ENCODE data around the gene TTC21B. TPM values are rescaled to one million over a fixed set of nuclear protein-coding genes. Genes with fewer than 3 reads are reported as not detected.

Gene TTC21B
- total RNA-seq, 2 experiments from 2014 or later, result 26.2 to 29.8 TPM

DNA sequence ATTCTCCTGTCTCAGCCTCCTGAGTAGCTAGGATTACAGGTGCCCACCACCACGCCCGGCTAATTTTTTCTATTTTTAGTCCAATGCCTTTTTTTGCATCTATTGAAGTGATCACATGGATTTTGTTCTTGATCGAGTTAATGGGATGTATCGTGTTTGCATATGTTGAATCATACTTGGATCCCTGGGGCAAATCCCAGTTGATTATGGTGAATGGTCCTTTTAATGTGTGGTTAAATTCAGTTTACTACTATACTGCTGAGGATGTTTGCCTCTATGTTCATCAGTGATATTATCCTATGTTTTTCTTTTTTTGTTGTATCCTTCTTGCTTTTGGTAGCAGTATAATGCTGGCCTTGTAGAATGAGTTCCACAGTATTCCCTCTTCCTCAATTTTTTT is 8.2 kb upstream of the TTC21B start:
- intact Hi-C loops (cut with micrococcal nuclease; ENCODE audit: unreplicated experiment), result no loop called here
- no peak for DNase-seq (ENCODE audit: low spot score)
- Histone ChIP-seq H3K4me2 (ENCODE audit: low read length) (no peak overlapping the region), H3K9me3 (ENCODE audit: low read length) (no peaks in the 10 kb centered on the region), H3K9me2 (ENCODE audit: insufficient read depth, low read length) (no peaks in the 10 kb centered on the region), H3K4me1 (ENCODE audit: insufficient read depth, low read length, poor library complexity, severe bottlenecking) (no peaks in the 10 kb centered on the region), H2AFZ (ENCODE audit: low read length) (no peak overlapping the region), H3K27ac (ENCODE audit: low read depth, low read length, poor library complexity, severe bottlenecking) (no peak overlapping the region), H3K79me2 (ENCODE audit: insufficient read depth, low read depth, low read length) (no peaks in the 10 kb centered on the region), H4K20me1 (ENCODE audit: insufficient read depth, low read length) (no peaks in the 10 kb centered on the region), H3K36me3 (ENCODE audit: insufficient read depth, low read length) (no peaks in the 10 kb centered on the region), H3K4me3 (ENCODE audit: low read depth, low read length, poor library complexity, severe bottlenecking) (no peak overlapping the region)
- TF ChIP-seq EZH2phosphoT487 (IDR thresholded peaks at IDR 0.05; ENCODE audit: borderline replicate concordance, low read depth, low read length), result no peak
- TF ChIP-seq, protein P1, sequence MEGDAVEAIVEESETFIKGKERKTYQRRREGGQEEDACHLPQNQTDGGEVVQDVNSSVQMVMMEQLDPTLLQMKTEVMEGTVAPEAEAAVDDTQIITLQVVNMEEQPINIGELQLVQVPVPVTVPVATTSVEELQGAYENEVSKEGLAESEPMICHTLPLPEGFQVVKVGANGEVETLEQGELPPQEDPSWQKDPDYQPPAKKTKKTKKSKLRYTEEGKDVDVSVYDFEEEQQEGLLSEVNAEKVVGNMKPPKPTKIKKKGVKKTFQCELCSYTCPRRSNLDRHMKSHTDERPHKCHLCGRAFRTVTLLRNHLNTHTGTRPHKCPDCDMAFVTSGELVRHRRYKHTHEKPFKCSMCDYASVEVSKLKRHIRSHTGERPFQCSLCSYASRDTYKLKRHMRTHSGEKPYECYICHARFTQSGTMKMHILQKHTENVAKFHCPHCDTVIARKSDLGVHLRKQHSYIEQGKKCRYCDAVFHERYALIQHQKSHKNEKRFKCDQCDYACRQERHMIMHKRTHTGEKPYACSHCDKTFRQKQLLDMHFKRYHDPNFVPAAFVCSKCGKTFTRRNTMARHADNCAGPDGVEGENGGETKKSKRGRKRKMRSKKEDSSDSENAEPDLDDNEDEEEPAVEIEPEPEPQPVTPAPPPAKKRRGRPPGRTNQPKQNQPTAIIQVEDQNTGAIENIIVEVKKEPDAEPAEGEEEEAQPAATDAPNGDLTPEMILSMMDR (conservative IDR thresholded peaks at IDR 0.05; ENCODE audit: low read length), result no peak
- no TSS peak for BruUV-seq (replicated peaks)
- POLR2A ChIA-PET, result no interaction called here
- CTCF ChIA-PET (ENCODE audit: unreplicated experiment), result no interaction called here

DNA sequence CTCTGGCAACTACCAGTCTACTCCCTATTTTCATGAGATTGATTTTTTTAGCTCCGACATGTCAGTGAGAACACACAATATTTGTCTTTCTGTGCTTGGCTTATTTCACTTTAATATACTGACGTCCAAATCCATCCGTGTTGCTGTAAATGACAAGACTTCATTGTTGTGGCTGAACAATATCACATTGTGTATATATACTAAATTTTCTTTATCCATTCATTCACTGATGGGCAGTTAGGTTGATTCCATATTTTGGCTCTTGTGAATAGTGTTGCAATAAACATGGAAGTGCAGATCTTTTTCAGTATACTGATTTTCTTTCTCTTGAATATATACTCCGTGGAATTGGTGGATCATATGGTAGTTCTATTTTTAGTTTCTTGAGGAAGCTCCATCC is 5.8 kb upstream of the TTC21B start:
- DNase-seq (ENCODE audit: low spot score), result no peak
- Histone ChIP-seq H3K9me3 (ENCODE audit: low read length) (no peaks in the 10 kb centered on the region), H3K4me2 (ENCODE audit: low read length) (no peak overlapping the region), H4K20me1 (ENCODE audit: insufficient read depth, low read length) (no peaks in the 10 kb centered on the region), H3K27ac (ENCODE audit: low read depth, low read length, poor library complexity, severe bottlenecking) (no peak overlapping the region), H2AFZ (ENCODE audit: low read length) (no peak overlapping the region), H3K79me2 (ENCODE audit: insufficient read depth, low read depth, low read length) (no peaks in the 10 kb centered on the region), H3K36me3 (ENCODE audit: insufficient read depth, low read length) (no peaks in the 10 kb centered on the region), H3K4me1 (ENCODE audit: insufficient read depth, low read length, poor library complexity, severe bottlenecking) (peaks cover 5% of the 10 kb centered on the region), H3K4me3 (ENCODE audit: low read depth, low read length, poor library complexity, severe bottlenecking) (no peak overlapping the region), H3K9me2 (ENCODE audit: insufficient read depth, low read length) (no peaks in the 10 kb centered on the region)
- POLR2A ChIA-PET, result interaction anchor here (0.6 kb wide), 1 partner anchor 12 kb away, joined by 3 read pairs; no protein-coding TSS in a partner anchor
- CTCF ChIA-PET (ENCODE audit: unreplicated experiment), result no interaction called here
- TF ChIP-seq EZH2phosphoT487 (IDR thresholded peaks at IDR 0.05; ENCODE audit: borderline replicate concordance, low read depth, low read length), result no peak
- TF ChIP-seq, protein P1 (conservative IDR thresholded peaks at IDR 0.05; ENCODE audit: low read length), result no peak
- intact Hi-C loops (cut with micrococcal nuclease; ENCODE audit: unreplicated experiment), result no loop called here
- no TSS peak for BruUV-seq (replicated peaks)

DNA sequence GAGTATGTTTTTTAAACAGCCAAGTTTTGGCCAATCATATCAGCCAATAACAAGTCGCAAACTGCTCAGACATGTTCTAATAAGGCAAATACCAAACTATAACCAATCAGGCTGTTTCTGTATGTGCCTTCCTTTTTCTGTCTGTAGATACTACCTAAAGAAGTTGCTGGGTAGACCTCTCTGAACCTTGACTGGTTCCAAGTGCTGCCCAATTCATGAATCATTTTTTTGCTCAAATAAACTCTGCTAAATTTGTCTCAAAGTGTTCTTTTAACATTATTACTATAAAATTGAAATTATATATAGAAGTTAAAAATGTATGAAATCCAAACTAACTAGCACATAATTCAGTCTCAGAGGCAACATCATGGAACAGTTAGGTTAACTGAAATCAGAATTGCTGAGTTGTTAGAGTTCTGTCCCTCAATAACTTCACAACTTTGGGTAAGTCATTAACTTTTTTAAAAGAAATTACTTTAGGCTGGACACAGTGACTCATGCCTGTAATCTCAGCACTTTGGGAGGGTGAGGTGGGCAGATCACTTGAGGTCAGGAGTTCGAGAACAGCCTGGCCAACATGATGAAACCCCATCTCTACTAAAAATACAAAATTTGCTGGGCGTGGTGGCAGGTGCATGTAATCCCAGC is 4.9 kb upstream of the TTC21B start:
- H4K20me1 ChIP-seq (ENCODE audit: insufficient read depth, low read length), result no peaks in the 10 kb centered on the region
- no peaks in the 10 kb centered on the region for H3K9me2 ChIP-seq (ENCODE audit: insufficient read depth, low read length)
- no peaks in the 10 kb centered on the region for H3K9me3 ChIP-seq (ENCODE audit: low read length)
- H3K4me2 ChIP-seq (ENCODE audit: low read length), result no peak overlapping the region
- ChIA-PET POLR2A (interaction anchor here (0.5 to 1.3 kb wide), 2 partner anchors 18 to 54 kb away, joined by 3 to 4 read pairs; no protein-coding TSS in a partner anchor), CTCF (ENCODE audit: unreplicated experiment) (no interaction called here)
- no TSS peak for BruUV-seq (replicated peaks)
- H3K79me2 ChIP-seq (ENCODE audit: insufficient read depth, low read depth, low read length), result no peaks in the 10 kb centered on the region
- H3K27ac ChIP-seq (ENCODE audit: low read depth, low read length, poor library complexity, severe bottlenecking), result no peak overlapping the region
- intact Hi-C loops (cut with micrococcal nuclease; ENCODE audit: unreplicated experiment), result no loop called here
- H3K4me3 ChIP-seq (ENCODE audit: low read depth, low read length, poor library complexity, severe bottlenecking), result no peak overlapping the region
- peaks cover 8% of the 10 kb centered on the region for H3K4me1 ChIP-seq (ENCODE audit: insufficient read depth, low read length, poor library complexity, severe bottlenecking)
- TF ChIP-seq, protein P1 (conservative IDR thresholded peaks at IDR 0.05; ENCODE audit: low read length), result no peak
- TF ChIP-seq EZH2phosphoT487 (IDR thresholded peaks at IDR 0.05; ENCODE audit: borderline replicate concordance, low read depth, low read length), result no peak
- no peak for DNase-seq (ENCODE audit: low spot score)
- H2AFZ ChIP-seq (ENCODE audit: low read length), result no peak overlapping the region
- H3K36me3 ChIP-seq (ENCODE audit: insufficient read depth, low read length), result no peaks in the 10 kb centered on the region

Data from OCI-LY7 (cell line).